GM18873 (cell line): ENCODE data around the gene RAPGEF4.

ENCODE experiments used
- ATAC-seq: cut with Tn5 transposase; IDR thresholded peaks from one replicate; pipeline ENCODE4 v1.9.1; 2021; ENCODE audit warnings: mild to moderate bottlenecking, moderate library complexity, moderate number of reproducible peaks; ENCODE audit not compliant: unreplicated experiment, low FRiP score

The RAPGEF4 gene

DNA sequence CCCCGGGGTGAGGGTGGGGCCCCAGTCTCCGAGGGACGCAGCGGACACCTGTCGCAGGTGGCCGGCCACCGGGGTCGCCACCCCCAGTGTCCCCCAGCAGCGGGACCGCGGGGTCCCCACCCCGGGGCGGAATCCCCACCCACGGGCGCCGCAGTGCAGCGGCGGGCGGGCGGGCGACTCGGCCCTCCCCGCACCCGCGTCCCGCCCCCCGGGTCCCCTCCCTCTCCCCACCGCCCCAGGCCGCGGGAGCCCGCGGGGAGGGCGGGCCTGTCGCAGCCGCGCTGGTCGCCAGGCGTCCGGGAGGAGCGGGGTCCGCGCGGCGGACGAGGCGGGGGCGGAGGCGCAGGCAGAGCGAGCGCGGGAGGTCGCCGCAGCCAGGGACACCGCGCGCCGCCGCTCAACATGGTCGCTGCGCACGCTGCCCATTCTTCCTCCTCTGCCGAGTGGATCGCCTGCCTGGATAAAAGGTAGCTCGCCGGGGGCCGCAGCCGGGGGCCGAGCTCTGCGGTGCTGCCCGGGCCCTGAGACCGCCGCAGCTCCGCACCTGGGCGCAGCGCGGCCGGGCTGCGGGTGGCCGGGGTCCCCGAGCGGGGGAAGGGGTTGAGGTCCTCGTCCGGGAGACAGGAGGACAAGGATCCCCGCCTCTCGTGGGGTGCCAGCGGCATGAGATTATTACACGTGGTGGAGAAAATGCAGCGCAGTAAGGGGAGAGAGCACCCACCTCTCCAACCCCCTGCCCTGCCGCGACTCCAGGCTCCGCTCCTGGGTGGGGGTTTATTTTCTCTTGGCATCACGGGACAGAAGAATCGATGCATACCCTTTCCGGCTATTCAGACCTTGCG is at the start of gene RAPGEF4:
Gene RAPGEF4 (plus strand): TSS at position 264 of the 842 bp plus-strand sequence. CDS start 139 bp downstream, at position 403.
- ATAC-seq, result no peak

DNA sequence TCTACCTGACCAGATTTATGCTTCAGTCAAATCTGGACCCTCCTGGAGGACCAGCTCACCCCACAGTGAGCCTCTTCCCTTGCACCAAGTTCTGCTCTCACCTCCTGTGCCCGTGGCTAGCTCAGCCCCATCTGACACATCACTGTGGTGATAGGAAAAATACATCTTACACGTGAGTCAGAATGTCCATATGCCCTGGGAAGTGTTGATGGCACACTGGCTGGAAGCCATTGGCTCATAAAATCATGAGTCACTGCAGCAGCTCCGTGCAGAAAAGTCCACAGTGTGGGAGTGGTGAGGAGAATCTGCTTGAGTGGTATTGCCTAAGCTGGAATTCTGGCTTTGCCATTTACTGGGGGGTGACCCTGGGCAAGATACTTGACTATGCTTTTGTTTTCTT is 42.6 kb upstream of the RAPGEF4 start:
- no peak for ATAC-seq

DNA sequence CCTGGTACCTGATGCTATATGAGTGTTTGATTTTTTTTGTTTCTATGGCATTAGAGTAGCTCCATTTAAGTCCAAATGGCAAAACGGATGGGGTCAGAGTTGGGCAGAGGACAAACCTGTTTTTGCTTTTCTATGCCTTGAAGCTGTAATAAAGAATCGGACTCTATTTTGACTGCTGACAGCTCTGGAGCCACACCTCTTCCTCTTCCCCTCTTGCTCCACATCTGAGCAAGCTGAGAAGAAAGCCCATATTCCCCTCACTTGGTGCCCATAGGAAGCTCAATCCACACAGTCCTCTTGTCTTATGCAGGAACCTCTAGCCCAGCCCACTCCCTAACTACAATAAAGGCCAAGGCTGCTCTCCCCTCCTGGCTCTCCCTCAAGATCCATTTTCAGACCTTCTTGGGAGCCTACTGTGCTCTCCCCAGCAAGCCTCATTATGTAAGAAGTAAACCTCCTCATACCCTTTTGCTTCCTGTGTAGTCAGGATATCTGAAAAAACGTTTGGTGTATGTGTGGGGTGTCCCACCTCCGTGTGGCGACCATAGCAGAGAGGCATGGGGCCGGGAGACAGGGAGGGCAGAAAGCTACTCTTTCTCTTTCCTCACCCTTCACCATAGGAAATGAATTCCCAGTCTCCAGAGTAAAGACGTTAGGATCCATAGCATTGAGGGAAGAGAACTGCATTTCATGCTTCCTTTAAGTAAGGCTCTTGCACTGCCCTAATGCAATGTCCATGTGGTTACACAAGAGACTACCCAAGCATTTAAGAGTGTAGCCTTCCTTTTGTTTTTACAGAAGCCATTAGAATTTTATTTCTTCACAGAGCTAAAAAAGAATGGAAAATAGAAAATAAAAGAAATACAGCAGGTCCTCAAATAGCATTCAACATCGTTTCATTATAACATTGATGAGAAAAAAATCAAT is 41.9 kb upstream of the RAPGEF4 start:
- no peak for ATAC-seq

DNA sequence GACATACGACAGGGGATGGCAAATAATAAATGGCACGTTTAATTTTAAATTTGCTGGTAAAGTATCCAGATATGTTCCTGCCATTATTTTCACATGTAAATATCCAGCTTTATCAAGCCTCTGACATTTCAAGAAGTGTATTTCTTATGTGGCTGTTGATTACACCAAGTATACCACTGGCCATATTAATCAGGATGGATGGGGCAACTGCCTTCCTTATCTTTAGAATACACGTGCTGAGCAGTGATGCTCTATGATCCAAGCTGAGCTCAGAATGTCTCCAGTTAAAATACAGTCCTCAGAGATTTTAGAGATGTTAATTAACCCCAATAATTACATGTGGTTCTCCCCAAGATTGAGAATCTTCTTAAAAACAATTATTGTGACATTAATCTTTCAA is 38.3 kb upstream of the RAPGEF4 start:
- no peak for ATAC-seq

DNA sequence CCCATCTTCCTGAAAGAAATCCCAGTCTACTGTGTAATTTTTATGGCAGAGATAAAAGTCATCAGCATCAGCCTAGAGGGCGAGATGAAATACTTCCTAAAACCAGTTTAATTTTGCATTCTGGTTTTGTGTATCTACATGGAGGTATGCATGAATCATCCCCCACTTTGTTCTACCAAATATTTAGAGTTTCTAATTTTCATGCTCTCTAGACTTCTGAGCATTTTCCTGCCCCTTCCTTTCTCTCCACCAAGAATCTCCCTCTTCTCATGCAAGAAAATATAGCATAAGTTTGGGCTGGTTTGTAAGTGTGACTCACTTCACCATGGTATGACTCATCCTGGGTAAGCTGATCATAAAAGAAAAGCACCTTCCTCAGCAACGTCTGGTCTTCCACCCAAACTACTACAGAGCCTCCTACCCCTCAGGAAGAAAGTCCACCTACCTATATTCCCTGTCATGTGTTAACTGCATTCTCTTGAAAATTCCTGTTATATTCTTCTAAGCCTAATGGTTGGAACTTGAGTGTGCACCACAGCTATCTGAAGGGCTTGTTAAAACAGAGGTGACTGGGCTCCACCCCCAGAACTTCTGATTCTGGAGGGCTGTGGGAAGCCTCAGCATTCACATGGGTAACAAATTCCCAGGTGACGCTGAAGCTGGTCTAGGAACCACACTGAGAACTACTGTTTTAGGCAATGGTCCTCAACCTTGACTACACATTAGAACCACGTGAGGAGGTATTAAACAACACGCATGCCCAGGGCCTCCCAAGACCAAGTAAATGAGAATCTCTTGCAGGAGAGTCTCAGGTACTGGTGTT is 37.4 kb upstream of the RAPGEF4 start:
- ATAC-seq, result no peak

DNA sequence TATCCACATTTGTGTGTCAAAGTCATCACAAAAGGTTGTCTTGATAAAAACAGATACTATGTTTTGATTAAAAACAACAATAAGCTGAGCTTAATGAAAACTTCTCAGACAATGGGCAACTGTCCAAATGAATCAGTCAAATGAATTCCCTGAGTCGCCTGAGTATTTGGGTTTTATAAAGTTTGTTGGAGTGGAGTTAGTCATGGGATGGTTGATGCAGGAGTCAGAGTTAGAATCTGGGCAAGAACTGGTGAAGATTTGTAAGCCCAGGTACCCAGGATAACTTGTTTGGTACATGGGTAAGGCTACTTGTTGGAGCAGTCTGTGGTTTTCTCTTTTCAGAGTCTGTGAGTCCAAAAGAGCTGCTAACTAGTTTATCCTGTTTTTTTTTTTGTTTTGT is 34.4 kb upstream of the RAPGEF4 start:
- no peak for ATAC-seq

DNA sequence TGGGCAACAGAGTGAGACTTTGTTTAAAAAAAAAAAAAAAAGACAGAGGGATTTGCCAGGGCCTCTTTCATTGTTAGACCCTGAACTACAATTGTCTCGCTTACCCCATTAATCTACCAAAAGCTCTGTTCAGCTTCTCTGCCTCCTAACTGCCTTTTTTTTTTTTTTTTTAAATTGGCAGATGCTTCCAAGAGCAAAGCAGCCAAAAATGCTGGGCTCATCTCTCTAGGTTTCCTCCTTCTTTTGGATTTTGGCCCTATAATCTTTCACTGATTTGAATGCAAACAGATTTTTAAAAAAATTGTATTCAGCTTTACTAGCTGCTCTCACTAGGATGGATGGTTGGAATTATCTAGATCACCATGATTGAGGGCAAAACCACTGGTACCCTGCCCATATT is 33.2 kb upstream of the RAPGEF4 start:
- ATAC-seq, result no peak

DNA sequence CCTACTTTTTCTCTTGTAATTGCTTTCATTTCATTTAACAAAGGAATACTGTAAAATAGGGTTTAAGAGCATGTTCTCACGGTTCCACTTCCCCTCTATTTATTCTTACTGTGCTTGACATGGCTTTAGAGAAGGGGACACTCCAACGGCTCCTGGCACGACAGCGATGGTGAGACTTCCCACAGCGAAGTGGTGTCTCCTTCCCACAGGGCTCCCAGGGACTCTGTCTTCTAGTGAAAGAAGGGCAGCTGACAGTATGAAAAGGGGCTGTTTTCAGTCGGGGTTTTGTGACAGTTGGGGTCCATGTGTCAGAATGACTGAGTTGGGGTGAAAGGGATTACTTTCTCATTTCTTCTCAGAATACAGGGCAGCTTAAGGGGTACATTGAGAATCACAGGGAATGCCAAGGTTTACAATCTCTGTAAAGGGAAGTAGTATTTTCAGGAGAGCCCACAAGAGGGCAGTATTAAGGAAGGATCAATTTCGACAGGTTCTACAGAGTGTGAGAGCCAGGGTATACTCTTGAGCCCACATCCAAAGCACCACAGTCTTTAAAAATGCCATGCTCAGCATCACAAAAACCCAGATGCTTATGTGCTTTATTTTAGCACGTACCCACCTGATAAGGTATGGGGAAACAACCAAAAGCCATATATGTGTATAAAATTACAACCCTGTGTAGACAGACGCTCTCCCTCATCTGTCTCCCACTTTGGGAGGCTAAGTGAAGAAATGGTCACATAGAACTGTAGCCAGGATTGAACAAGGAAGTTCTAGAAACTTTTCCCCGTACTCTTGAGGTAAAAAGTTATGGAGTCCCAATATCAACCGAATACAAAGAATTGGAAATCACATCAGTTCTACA is 31.3 kb upstream of the RAPGEF4 start:
- ATAC-seq, result no peak

DNA sequence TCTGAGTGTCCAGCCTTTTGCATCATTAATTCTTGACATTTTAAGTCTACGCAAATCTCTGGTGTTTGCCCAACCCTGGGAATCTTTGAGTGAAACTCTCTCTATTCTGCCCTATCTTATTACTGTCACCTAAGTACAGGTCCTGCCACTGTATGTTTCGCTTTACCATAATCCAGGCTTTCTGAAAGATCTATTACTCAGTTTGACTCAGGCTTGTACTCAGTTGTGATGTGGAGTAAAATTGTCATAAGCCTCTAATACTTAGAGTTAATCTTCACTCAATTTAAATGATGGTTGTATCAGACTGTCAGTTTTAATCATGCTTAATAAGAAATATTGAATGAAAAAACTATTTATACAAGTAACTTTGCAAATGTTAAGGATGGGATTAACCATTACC is 30.3 kb upstream of the RAPGEF4 start:
- ATAC-seq, result no peak

DNA sequence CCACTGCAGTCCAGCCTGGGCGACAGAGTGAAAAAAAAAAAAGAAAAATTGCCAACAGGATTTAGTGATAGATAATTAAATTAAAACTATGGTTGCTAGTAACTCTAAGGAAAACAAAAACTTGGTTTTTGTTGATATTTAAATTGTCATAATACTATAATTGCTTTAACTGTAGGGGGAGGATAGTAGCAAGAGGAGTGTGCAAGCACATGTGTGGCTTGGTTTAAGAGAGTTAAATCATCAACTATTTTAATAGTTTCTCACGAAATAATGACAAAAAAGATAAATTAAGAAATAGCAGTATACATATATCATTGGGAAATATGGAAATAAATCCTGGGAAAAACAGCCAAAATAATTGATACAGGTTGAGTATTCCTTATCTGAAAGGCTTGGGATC is 27.4 kb upstream of the RAPGEF4 start:
- no peak for ATAC-seq

DNA sequence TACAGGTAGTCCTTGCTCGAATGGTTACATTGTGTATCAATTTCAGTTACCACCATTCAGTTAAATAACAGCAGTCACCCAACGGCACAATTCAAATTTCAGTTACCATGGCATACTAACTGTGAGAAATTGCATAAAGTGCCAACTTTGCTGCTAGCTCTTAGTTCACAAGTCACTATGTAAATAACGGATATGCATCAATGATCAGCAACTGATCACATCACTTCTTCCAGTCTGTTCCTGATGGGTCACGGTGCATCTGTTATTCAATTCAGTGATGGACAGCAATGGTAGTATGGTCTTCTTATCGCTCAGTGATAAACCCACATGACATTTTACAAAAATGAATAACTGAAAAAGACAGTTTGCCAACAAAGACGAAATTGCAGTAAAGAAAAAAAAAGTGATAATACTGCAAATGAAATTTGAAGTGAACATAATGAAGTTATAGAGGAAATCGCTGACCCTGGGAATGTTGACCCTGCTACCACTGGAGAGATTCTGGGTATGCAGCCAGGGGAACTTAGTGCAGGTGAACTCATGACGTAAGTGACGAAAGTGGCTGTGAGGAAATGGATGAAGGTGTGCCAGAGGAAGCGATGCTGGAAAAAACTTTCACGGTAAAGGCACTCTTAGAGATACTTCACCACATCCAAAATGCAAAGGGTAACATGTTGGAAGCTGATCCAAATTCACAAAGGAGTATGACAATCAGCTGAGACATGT is 25.9 kb upstream of the RAPGEF4 start:
- no peak for ATAC-seq

DNA sequence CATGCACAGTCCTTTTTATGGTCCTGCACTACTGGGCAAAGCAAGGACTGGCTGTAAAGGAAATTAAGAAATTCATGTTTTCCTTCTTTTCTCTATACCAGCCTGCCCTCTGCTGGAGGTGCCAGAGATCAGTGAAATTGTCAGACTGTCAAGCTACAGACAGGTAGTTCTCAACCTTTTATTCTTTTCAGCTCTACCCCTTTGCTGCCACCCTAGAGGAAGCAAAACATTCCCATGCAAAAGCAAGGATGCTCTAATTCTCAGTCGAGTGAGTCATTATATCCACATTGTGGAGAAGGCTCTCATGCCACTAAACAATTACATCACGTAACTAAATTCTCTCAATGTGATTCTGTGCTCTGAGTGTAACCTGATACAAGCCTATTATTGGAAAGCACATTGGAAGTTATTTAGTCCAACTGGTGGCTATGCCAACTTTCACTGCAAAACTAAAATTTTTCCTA is 25.0 kb upstream of the RAPGEF4 start:
- ATAC-seq, result no peak

DNA sequence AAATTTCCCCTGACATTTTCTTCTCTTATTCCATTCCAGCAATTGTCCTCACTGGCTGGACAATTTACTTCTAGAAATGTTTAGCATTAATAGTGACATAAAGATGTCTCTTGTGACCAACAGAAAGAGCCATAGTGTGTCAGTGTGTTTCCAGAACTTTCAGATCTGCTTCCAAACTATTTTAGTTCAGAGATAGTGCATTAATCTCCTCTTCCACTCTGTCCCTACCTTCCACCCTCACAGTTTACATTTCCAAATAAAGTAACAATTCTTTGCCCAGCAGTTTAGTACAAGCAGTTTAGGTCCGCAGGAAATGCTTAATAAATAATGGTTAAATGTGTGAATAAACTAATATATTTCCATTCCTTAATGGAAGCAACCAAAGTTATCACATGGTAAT is 24.5 kb upstream of the RAPGEF4 start:
- no peak for ATAC-seq

DNA sequence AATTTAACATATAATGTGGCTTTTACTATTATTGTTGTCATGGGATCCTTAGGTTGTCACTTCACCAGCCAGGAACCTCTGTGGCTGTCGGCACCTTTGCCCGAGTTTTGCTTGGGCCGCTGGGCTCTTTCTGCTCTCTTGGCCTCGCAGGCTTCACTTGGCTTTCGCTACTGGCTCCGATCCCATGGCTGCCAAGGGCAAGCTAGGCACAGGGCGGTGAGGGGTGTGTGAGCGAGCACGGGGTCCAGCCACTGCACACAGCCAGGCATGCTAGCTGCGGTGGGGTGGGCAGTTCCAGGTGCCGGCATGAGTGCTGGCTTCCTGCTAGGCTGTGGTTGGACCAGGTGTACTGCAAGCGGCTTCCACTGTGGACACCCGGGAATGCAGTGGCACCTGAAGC is 23.4 kb upstream of the RAPGEF4 start:
- no peak for ATAC-seq

DNA sequence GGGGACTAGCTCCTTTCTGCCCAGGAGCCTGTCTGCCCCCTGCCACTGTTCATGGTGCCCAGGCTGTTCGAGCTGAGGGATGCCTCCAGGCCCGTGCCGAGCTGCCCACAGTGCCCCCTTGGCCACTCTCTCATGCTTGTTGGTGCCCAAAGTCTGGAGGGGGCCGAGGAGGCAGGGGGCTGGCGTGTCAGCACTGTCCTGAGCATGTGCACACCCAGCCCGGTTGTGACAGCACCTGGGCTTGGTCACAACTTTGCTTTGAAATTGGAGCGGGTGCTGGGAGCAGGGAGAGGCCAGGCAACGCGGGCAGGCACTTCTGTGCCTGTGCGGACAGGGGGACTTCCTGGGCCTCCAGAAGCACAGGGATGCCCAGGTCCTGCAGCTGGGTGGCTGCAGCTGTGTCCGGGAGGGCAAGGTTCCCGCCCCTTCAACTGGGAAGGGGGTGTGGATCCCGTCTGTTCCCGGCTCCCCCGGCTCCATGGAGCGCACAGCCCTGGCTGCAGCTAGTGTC is 22.2 kb upstream of the RAPGEF4 start:
- no peak for ATAC-seq

DNA sequence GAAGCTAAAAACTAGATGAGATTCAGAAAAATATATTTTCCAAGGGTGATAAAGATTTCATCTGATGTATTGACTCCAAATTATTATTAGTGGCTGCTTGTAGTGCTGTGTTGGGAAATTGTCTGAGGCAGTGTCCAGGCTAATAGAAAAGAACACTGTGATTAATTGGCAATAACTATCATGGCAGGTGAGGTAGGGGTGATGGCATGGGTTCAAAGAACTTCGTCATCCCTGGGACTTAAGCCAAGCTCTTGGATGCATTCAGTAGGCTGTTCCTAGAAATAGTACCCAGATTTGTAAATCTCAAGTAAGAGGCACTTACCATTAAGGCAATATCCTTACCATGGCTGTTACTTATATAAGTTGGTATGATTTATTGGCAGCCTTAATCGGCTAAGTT is 13.2 kb upstream of the RAPGEF4 start:
- no peak for ATAC-seq

DNA sequence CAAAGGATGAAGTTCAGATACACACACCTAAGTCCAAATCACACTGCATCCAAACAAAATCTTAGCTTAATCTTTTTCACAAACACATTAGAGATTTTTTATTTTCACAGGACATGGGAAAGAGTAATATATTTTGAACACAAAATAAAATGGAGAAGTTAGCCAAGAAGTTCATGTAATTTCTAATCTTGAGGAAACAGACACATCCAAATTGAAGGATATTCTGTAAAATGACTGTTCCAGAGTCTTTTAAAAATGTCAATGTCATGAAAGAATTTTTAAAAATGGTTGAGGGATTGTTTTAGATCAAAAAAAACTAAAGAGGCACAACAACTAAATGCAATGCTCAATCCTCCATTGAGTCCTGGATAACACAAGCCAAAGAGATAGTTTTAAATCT is 12.4 kb upstream of the RAPGEF4 start:
- ATAC-seq, result no peak

DNA sequence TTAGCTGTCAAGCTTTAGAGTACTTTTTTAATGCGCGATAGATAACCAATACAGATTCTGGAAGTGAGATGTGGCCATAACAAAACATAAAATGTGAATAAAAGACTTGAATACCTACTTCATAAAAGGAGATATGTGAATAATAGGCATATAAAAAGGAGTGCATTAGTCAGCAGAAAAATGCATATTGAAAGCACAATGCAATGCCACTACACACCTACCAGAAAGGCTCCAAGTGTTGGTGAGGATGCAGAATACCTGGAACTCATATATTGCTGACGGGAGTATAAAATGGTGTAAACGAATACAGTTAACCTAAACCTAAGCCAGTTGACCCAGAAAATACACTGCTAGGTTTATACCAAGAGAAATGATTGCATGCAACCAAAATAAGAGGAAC is 10.9 kb upstream of the RAPGEF4 start:
- ATAC-seq, result no peak

DNA sequence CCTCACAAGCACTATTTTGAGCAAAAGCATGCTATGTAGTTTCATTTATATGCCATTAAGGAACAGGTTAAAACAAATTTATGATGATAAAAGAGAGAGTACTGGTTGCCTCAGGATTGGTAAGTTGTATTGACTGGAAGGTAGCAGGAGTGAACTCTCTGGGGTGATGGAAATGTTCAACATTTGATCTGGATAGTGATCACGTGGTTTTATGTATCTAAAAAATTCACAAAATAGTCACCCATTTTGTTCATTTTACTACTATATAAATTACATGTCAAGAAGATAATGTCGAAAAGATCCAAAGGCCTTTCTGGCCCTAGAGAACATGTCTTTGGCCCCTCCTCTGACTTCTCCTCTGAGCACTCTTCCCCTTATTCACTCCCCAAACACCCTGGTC is 10.4 kb upstream of the RAPGEF4 start:
- ATAC-seq, result no peak
